HG03064 (cell line): Measurements from ENCODE around the gene DLX1.
"Not testable (repeated sequence)": the region's sequence is repeated elsewhere in the genome, so short reads cannot be mapped to it uniquely, and the experiment has no call there.

Source experiments
- ATAC-seq: cut with Tn5 transposase; IDR thresholded peaks from one replicate; pipeline ENCODE4 v1.9.1; 2021; ENCODE audit warnings: low read depth; ENCODE audit not compliant: unreplicated experiment

Gene DLX1

GRCh38 chr2:172063446-172063845, 21.9 kb upstream of the DLX1 start:
- ATAC-seq: no peak

DNA sequence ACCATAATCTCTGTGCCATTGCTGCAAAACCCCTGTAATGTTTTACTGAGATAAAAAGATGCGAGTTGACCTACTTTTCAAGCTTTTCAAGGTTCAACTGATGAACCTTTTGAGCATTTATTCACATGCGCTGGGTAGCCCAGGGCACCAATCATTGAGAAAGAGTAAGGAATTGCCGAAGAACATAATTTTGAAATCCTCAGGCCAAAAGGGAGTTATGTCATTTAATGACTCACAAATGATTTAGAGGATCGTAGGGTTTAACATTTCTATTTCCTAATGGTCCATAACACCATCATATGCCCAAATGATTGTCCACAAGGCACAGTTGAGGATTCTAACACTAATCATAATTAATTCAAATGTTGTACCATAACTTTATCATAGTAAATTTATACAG, 20.2 kb upstream of the DLX1 start:
- no peak for ATAC-seq

DNA sequence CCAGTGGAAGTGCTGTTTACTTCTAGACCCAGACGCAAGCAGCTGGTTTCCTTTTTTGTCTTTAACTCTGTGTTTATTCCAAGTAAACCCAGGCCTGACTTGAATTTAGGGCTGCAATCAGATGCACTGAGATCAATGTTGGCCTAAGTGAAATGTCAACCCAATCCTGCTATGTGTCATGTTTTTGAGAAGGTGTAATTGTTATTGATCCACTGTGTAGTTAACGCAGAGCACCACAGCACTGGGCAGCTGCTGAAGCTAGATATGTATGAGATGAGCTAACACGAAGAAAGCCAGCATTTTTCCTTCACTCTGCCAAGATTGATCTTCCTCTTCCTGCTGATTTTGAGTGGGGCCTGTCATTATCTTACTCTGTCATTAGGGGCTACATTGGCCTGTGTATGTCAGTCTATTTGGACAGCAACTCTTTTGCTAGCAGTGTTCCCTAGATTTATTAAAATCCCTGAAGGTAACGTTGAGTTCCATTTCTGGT, 18.9 kb upstream of the DLX1 start:
- ATAC-seq: no peak

DNA sequence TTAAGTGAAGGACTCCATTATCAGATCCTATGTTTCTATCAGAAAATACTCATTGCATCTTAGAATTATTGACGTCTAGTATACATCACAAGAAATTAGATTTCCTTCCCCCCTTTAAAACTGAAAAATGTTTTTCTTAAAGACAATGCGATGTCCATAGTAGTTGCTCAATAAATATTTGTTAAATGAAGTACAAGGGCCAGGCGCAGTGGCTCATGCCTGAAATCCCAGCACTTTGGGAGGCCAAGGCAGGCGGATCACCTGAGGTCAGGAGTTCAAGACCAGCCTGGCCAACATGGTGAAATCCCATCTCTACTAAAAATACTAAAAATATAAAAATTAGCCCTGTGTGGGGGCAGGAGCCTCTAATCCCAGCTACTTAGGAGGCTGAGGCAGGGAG, 17.4 kb upstream of the DLX1 start:
- not testable (repeated sequence) for ATAC-seq

DNA sequence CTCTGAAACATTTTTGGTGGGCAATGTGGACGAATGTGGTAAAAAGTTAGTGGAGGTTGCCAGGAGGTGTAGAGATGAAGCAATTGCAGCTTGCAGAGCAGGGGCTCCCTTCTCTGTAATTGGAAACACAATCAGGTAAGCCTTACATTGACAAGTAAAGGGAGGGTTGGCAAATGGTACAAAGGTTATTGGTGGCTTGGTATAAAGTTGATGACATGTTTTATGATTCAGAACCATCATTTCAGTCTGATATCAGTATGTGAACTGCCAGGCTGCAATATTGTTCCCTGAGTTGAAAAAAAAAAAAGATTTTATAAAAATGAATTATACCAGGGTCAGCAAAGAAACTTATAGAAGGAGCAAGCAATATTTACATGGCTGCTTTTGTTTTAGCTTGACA, 14.4 kb upstream of the DLX1 start:
- no peak for ATAC-seq

DNA sequence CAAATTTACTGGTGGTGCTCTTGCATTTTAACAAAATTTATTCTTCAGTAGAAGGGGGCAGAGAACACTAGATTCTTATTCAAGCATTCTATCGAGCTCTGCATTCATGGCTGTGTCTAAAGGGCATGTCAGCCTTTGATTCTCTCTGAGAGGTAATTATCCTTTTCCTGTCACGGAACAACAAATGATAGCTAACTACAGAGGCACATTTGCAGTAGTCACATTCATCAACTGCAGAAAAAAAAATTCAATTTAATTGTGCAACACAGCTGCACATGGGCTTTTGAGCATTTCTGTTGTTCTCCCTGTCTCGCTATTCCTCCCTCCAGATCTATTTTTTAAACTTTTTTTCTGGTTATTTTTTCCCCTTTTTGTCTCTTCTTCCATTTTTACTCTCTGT, 13.0 kb upstream of the DLX1 start:
- ATAC-seq: no peak

DNA sequence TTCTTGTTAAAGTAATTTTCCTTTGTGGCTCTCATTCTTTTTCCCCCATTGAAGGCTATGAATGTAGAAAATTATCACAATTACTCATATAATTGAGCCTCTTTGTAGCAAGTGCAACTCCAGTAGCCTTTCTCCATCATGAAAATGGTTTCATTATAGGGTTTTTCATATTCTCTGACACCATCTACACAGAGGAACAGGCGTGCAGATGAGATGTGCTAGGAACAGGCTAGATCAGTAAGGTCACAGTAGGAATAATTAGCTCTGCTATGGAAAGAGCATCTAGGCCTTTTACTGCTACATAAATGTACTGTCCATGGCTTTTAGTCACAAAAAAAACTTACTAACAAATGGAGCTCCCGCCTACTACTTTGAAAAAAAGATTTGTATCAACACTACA, 12.6 kb upstream of the DLX1 start:
- ATAC-seq: no peak

DNA sequence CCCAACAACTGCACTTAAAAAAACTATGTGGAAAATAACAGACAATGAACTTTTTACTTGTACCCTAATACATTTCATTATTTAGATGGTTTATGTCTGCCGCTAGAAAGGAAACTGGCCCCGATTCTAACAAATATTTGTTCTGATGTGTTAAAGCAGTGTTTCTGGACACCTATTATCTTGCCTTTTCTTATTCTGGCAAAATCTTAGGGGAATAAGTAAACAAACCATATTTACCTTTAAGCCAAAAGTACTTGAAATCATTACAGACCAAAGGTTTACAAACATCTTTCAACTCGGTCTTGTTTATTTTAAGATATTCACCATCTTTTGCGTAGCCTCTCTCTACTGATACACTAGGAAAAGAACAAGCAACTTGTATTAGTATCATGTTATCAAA, 11.8 kb upstream of the DLX1 start:
- no peak for ATAC-seq

DNA sequence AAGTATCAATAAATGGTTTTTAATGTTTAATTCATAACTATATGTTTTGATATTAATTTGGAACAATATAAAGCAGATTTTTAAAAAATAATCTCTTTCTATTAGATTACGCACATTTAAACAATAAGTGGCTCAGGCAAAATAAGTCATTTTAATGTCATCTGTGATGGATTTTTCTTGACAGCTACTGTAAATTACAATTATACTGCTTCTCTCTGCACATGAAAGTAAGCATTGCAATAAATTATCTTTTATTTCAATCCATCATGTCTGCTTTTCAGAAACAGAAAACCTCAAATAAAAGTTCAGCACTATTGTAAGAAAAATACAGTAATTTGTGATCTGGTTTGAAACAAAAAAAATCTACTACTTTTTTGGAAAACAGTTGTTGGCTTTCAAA, 11.1 kb upstream of the DLX1 start:
- no peak for ATAC-seq

DNA sequence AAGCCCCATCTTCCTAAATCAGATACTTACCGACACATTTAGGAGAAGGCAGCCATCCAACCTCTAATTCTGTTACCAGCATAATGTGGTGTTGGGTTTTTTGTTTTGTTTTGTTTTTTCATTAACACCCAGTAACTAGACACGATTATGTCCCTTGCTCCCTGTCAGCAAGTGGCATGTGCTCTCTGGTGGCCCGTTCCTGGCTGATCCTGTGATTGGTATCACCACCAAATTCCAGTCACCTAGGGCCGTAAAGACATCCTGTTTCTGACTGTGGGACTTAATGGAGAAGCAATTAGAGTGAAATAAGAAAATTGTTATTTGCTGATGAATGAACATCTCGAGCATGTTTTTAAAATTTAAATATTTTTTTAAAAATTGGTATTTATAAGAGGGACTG, 5.9 kb upstream of the DLX1 start:
- ATAC-seq: no peak

GRCh38 chr2:172079838-172080640, 5.3 kb upstream of the DLX1 start:
- no peak for ATAC-seq

GRCh38 chr2:172080641-172081220, 4.6 kb upstream of the DLX1 start:
- no peak for ATAC-seq

DNA sequence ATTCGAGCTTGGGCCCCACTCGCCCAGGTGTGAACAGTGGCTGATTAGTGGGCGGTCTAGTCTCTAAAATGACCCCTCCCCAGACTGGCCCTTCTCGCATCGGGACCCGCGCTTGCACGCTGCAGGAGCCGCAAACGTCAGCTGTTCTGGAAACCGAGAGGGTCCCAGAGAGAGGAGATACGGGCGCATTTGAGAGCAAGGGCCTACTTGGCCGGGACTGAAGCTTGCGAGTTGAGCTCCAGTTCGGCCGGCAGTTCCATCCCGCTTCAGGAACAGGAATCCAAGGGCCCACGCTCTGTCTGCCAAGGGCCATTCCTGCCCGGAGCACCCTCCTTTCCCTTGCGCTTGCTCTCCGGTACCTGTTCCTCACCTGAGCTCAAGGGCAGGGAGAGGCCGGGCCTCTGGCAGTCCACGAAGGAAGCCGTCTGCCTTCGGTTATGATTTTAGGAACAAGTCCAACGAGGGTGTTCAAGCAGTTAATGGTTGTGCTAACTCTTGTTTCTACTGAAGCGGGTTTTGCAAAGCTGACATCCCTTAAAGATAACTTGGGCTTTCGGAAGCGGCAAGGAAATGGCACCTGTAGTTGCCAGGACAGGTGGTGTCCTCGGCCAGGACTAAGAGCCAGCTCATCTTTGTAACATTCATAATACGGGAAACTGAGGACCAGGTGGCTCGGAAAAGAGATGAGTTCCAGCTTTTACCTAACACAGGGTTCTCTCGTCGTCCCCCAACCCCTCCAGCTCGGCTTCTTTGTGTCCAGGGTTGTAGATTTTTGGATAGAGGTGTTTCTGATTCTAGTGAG, 3.9 kb upstream of the DLX1 start:
- ATAC-seq: no peak

- ATAC-seq: no peak
Observed at GRCh38 chr2:172082105-172082943, 3.0 kb upstream of the DLX1 start.

DNA sequence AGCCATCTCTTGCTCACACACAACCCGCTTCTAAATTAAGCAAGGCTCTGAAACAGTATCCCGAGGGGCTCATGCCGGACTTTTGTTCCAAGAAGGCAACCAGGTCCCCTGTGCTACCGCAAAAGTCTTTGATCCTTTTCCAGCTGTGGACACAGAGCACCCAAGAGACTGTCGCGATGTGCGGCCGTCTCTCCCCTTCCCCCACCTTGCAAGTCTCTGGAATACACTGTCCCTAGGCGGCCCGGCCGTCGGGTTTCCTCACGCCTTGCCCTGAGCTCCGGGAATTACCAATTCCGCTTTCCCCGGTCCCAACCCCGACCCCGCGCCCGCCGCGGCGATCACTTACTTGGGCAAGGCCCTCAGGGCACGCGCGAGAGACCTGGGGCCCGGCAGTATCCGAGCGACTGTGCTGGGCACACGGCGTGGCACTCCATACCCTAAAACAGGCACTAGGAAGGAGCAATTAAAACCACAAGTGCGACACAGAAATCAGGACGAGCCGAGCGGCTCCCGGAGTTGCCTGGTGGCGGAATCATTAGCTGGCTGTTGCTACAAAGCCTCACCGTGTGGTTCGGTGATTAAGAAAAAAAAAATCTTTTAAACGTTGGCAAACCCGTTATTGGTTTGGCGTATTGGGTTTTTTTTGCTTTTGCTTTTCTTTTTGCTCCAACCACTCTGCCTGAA, 2.2 kb upstream of the DLX1 start:
- ATAC-seq: no peak

- ATAC-seq: no peak
Observed at GRCh38 chr2:172083628-172084394, 1.5 kb upstream of the DLX1 start.

- no peak for ATAC-seq
Observed at GRCh38 chr2:172084395-172084644, 987 bp upstream of the DLX1 start.

DNA sequence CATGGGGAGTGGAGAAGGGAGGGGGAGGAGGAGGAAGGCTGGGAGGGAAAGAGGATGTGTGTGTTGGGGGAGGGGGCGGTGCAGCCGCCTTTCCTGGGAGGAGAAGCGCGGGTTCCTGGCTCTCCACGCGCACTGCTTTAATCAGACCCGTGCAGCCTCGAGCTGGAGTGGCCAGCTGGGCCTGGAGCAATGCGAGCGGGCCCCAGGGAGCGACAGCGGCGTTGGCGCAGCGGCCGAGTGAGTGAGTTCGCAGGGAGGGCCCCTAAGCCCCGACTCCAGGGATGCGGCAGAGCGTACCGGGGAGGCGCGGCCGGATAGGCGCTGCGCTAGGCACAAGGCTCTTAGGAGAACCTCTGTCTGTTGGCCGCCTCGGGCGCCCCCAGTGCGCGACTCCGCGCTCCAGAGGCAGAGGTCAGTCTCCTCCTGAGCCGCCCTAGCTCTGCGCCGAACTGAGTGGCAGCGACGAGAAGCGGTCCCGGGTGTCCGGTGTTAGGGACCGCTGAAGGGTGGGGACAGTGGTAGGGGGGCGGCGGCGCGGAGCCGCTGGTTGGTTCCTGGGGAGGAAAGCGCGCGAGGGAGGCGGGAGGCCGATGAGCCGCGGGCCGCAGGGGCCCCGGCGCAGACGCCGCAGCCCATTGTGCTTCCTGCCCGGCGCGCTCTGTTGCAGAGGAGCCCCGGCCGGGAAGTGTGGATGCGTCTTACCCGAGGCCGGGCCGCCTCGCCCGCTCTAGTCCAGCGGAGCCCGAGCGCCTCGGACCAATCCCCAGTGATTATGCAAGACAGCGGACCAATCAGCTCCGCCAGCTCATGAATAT, 455 bp upstream of the DLX1 start:
- ATAC-seq: peak; percentile 83
